Nephron (organoid): ENCODE results near the gene FTCD.
A peak's percentile ranks its signal among the peaks of the same experiment; 100 is the strongest.

Source experiments
- H3K27ac Mint-ChIP-seq, 3 experiments: 2 replicates each; pipeline ENCODE4 v1.8.0; 2020; ENCODE audit warnings: mixed read lengths in 3 of 3, mild to moderate bottlenecking in 2 of 3, moderate library complexity in 1 of 3
- H3K27me3 Mint-ChIP-seq: 2 replicates; pipeline ENCODE4 v1.8.0; 2021; ENCODE audit warnings: low read depth, mild to moderate bottlenecking, moderate library complexity, mixed read lengths
- H3K36me3 Mint-ChIP-seq: 2 replicates; pipeline ENCODE4 v1.8.0; 2020; ENCODE audit warnings: low read depth, mixed read lengths
- H3K4me1 Mint-ChIP-seq: 2 replicates; pipeline ENCODE4 v1.8.0; 2020; ENCODE audit warnings: mixed read lengths
- H3K4me3 Mint-ChIP-seq, 3 experiments: 2 replicates each; pipeline ENCODE4 v1.8.0; 2020; ENCODE audit warnings: mild to moderate bottlenecking in 3 of 3, mixed read lengths in 3 of 3, moderate library complexity in 2 of 3
- H3K9me3 Mint-ChIP-seq: 2 replicates; pipeline ENCODE4 v1.8.0; 2020; ENCODE audit warnings: mixed read lengths
- TF ChIP-seq, protein P1 (sequence below), 3 experiments: fragments of 200-600 bp; sonication (generic); IDR thresholded peaks; one replicate each; pipeline ENCODE4 v1.5.0; 2021; ENCODE audit warnings: antibody characterized with exemption in 3 of 3; ENCODE audit not compliant: unreplicated experiment in 3 of 3

FTCD gene

DNA sequence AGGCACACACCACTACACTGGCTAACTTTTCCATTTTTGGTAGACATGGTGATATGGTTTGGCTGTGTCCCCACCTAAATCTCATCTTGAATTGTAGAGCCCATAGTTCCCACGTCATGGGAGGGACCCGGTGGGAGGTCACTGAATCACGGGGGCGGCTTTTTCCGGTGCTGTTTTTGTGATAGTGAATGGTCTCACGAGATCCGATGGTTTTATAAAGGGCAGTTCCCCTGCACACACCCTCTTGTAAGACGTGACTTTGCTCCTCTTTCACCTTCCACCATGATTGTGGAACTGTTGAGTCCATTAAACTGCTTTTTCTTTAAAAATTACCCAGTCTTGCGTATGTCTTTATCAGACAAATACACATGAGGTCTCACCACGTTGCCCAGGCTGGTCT lies 1.3 kb upstream of the FTCD start:
- Mint-ChIP-seq H3K4me1 (peaks cover 9% of the 10 kb centered on the region), H3K9me3 (no peaks in the 10 kb centered on the region)
- TF ChIP-seq, protein P1, sequence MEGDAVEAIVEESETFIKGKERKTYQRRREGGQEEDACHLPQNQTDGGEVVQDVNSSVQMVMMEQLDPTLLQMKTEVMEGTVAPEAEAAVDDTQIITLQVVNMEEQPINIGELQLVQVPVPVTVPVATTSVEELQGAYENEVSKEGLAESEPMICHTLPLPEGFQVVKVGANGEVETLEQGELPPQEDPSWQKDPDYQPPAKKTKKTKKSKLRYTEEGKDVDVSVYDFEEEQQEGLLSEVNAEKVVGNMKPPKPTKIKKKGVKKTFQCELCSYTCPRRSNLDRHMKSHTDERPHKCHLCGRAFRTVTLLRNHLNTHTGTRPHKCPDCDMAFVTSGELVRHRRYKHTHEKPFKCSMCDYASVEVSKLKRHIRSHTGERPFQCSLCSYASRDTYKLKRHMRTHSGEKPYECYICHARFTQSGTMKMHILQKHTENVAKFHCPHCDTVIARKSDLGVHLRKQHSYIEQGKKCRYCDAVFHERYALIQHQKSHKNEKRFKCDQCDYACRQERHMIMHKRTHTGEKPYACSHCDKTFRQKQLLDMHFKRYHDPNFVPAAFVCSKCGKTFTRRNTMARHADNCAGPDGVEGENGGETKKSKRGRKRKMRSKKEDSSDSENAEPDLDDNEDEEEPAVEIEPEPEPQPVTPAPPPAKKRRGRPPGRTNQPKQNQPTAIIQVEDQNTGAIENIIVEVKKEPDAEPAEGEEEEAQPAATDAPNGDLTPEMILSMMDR (IDR thresholded peaks at IDR 0.05; ENCODE audit: unreplicated experiment in 3 of 3), result no peak

DNA sequence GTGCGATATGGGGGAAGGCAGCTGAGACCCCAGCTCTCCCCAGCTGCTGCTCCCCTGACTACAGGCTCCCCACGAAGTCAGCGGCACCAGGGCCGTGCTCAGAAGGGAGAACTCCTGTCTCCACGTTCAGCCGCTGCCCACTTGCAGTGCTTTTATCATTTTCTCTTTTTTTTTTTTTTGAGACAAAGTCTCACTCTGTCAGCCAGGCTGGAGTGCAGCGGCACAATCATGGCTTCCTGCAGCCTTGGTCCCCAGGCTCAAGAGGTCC lies 933 bp upstream of the FTCD start:
- H3K27me3 Mint-ChIP-seq, result no peaks in the 10 kb centered on the region
- no peaks in the 10 kb centered on the region for H3K36me3 Mint-ChIP-seq
- H3K4me3 Mint-ChIP-seq, result no peak overlapping the region
- TF ChIP-seq, protein P1 (IDR thresholded peaks at IDR 0.05; ENCODE audit: unreplicated experiment in 3 of 3), result no peak
- H3K9me3 Mint-ChIP-seq, result no peaks in the 10 kb centered on the region
- peaks cover 9% of the 10 kb centered on the region for H3K4me1 Mint-ChIP-seq
- H3K27ac Mint-ChIP-seq, result peak overlapping the region in 2 of 3 experiments; percentile 8 to 87

More for the DNA sequence above, 1.3 kb upstream of the FTCD start:
- no peaks in the 10 kb centered on the region for H3K36me3 Mint-ChIP-seq
- H3K27me3 Mint-ChIP-seq, result no peaks in the 10 kb centered on the region
- no peak overlapping the region for H3K4me3 Mint-ChIP-seq
- peak overlapping the region in 2 of 3 experiments; percentile 8 to 87 for H3K27ac Mint-ChIP-seq

DNA sequence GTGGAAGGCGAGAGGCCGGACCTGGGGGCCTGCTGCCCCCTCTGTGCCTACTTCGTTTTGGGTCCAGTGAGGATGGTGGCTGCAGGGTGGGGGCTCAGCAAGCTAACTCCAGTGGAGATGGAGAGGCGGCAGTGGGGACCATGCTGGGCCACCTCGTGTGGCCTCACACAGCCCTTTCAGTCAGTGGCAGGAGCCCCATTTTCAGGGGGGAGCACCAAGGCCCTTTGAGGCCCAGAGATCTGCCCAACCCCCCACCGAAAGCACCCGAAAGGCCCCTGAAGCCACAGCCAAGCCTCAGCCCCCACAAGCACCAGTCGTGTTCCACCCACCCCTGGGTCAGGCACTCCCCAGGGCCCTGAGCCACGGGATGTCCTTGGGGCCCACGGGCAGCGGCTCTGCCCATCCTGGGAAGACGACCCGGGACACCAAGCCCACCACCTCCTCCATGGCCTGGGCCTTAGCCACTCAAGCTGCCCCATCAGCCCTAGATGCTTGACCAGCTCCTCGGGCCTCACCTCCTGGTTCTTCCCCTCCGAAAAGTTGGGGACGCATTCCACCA lies 345 bp downstream of the FTCD start:
- Mint-ChIP-seq H3K27ac (peak overlapping the region in 1 of 3 experiments; percentile 87), H3K4me1 (peaks cover 9% of the 10 kb centered on the region), H3K27me3 (no peaks in the 10 kb centered on the region), H3K9me3 (no peaks in the 10 kb centered on the region), H3K4me3 (peak overlapping the region in 2 of 3 experiments; percentile 44 to 64), H3K36me3 (no peaks in the 10 kb centered on the region)
- TF ChIP-seq, protein P1 (IDR thresholded peaks at IDR 0.05; ENCODE audit: unreplicated experiment in 3 of 3), result no peak

DNA sequence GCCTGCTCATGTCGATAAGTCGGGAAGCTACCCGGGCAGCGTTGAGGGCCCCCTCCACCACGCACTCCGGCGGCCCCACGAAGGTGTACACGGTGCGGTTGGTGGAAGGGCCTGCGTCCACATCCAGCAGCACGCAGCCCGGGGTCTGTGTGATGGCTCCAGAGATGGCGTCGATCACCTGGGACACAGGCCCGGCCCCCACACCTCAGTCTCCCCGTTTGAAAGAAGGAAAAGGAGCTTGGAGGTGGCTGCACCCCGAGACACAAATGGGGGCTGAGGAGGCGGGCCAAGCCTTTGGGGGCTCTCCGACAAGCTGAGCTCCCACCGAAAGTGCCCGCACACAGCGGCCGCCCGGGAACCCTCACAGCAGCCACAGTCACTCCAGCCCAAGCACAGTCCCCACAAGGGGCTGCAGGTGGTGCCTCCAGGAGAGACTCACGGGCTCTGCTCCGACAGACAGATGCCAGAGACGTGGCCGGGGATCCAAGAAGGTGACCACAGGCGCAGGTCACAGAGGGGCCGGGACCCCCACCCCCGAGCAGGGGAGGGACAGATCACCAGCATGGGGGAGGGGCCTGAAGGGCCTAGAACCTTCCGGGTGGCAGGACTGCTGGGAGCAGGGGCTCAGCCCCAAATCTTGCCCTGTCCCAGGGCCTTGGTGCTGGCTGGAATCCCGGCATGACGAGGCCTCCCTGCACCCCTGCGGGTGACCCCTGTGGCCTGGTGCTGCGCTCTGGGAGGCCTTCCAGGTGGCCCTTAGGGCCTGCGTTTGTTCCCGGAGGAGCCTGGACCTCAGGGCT lies 1.0 kb downstream of the FTCD start:
- Mint-ChIP-seq H3K4me3 (no peak overlapping the region), H3K4me1 (peaks cover 11% of the 10 kb centered on the region), H3K9me3 (no peaks in the 10 kb centered on the region), H3K27ac (no peak overlapping the region), H3K27me3 (no peaks in the 10 kb centered on the region), H3K36me3 (no peaks in the 10 kb centered on the region)
- TF ChIP-seq, protein P1 (IDR thresholded peaks at IDR 0.05; ENCODE audit: unreplicated experiment in 3 of 3), result no peak

DNA sequence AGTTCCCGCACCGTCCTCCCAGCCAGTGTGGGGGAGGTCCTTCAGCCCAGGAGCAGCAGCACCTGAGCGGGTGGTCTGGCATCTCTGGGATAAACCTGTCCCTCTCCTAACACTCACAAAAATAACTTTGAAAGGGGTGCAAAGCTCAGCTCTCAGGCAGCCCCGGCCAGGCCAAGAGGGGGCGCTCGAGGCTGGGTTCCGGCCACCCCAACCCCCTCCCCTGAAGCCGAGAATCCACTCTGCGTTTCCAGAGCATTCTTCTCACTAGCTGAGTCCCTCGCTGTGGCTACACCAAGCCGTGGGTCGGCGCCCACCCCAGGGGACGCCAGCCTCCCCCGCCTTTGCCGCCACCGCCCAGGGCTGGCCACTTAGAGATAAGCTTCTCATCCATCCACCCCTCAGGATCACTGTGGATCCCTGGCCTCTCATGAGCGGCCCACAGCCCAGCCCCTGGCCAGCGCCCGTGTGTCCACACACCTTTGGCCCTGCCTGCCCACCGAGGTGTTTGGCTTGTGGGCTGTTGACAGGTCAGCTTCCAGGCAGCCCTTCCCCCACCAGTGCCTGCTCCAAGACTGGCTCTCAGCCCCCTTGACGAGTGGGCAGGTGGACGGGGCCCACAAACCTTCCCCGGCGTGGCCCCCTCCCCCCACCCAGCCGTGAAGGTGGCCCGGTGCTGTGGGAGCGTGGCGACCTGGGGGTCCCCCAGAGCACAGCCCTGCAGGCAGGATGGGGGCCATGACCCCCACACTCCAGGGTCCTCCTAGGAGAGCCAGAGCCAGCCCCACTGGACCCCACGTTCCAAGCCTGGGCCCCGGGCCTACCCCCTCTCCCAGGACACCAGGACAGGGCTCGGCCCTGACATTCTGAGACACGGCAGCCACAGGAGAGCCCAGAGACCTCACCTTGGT lies 1.9 kb downstream of the FTCD start:
- H3K9me3 Mint-ChIP-seq, result no peaks in the 10 kb centered on the region
- H3K27ac Mint-ChIP-seq, result peak overlapping the region in 1 of 3 experiments; percentile 25
- no peaks in the 10 kb centered on the region for H3K36me3 Mint-ChIP-seq
- H3K4me3 Mint-ChIP-seq, result no peak overlapping the region
- H3K4me1 Mint-ChIP-seq, result peaks cover 19% of the 10 kb centered on the region
- no peaks in the 10 kb centered on the region for H3K27me3 Mint-ChIP-seq
- TF ChIP-seq, protein P1 (IDR thresholded peaks at IDR 0.05; ENCODE audit: unreplicated experiment in 3 of 3), result peak; percentile 75 to 79 (median 76)
